GM12878 (cell line): ENCODE measurements around the gene FXYD6. TPM values are rescaled to one million over a fixed set of nuclear protein-coding genes. Genes with fewer than 3 reads are reported as not detected.

Experiments
- ATAC-seq: fragments of 200-7000 bp; cut with Tn5 transposase; 3 replicates; pipeline ENCODE4 v1.9.1; 2020; ENCODE audit warnings: mild to moderate bottlenecking, moderate library complexity
- BruUV-seq: library from RNA; stranded (reverse); fragments of 400-500 nt; replicated peaks from 2 replicates; lab custom pipeline; 2021; lab: Mats Ljungman, UMichigan
- CTCF ChIA-PET: fragments of 300-600 bp; sonication (Branson Sonifier 250); formaldehyde crosslinking; extraction: SDS; loops from one replicate; lab custom pipeline; 2021; ENCODE audit warnings: inconsistent platforms; lab: Yijun Ruan, JAX
- POLR2A ChIA-PET: fragments of 350-600 bp; formaldehyde crosslinking; extraction: SDS; loops from one replicate; lab custom pipeline; 2021; ENCODE audit warnings: inconsistent platforms; lab: Charles Lee
- RAD21 ChIA-PET: fragments of 300-600 bp; sonication (Branson Sonifier 250); formaldehyde crosslinking; loops from one replicate; lab custom pipeline; 2023; ENCODE audit warnings: antibody characterized with exemption; ENCODE audit not compliant: unreplicated experiment; lab: Charles Lee
- SMC1A ChIA-PET: fragments of 300-600 bp; sonication (Branson Sonifier 250); formaldehyde crosslinking; loops from one replicate; lab custom pipeline; 2023; ENCODE audit not compliant: unreplicated experiment, uncharacterized antibody; lab: Charles Lee
- DNase-seq: peaks from one replicate; pipeline ENCODE4 v3.0.0-alpha.2; 2011; ENCODE audit warnings: low read depth, low spot score
- FAIRE-seq: peaks from 3 replicates; lab custom pipeline; 2011; peaks lifted over from hg19 to GRCh38; lab: Jason Lieb, UNC
- H2AFZ ChIP-seq: 2 replicates; pipeline ENCODE4 v1.6.0; 2011; ENCODE audit warnings: low read depth, low read length, control low read depth; ENCODE audit not compliant: control insufficient read depth
- H3K27ac ChIP-seq: 2 replicates; pipeline ENCODE4 v1.5.1; 2011; ENCODE audit warnings: control low read depth; ENCODE audit not compliant: control insufficient read depth, insufficient read depth
- H3K27me3 ChIP-seq, 2 experiments: replicated peaks in 1 of 2; 2 replicates each; pipeline versions ENCODE4 v1.6.0 to v1.6.1; 2011; ENCODE audit warnings: low read length in 1 of 2; ENCODE audit not compliant: control insufficient read depth in 2 of 2, insufficient read depth in 2 of 2
- H3K36me3 ChIP-seq, 2 experiments: 2 replicates each; pipeline ENCODE4 v1.5.1; 2011; ENCODE audit warnings: low read length in 1 of 2; ENCODE audit not compliant: control insufficient read depth in 2 of 2, insufficient read depth in 2 of 2
- H3K4me1 ChIP-seq: 2 replicates; pipeline ENCODE4 v1.6.1; 2011; ENCODE audit warnings: mild to moderate bottlenecking, low read length, moderate library complexity, mixed read lengths; ENCODE audit not compliant: control insufficient read depth, insufficient read depth
- H3K4me2 ChIP-seq: 2 replicates; pipeline ENCODE4 v1.6.0; 2011; ENCODE audit warnings: control low read depth; ENCODE audit not compliant: control insufficient read depth, insufficient read depth
- H3K4me3 ChIP-seq: fragments of 200-600 bp; sonication (generic); 2 replicates; pipeline ENCODE4 v1.5.1; 2016
- H3K79me2 ChIP-seq: 2 replicates; pipeline ENCODE4 v1.6.0; 2011; ENCODE audit warnings: low read length; ENCODE audit not compliant: control insufficient read depth, insufficient read depth
- H3K9ac ChIP-seq: 2 replicates; pipeline ENCODE4 v1.8.0; 2011; ENCODE audit warnings: low read length, control low read depth, mixed read lengths; ENCODE audit not compliant: control insufficient read depth, insufficient read depth
- H3K9me3 ChIP-seq: replicated peaks from 3 replicates; pipeline ENCODE4 v1.5.1; 2011; ENCODE audit warnings: mild to moderate bottlenecking, low read length; ENCODE audit not compliant: control insufficient read depth, insufficient read depth
- H4K20me1 ChIP-seq: 2 replicates; pipeline ENCODE4 v1.6.0; 2011; ENCODE audit not compliant: control insufficient read depth, insufficient read depth
- BRCA1 ChIP-seq: IDR thresholded peaks from 2 replicates; pipeline ENCODE4 v1.6.1; 2011; ENCODE audit warnings: low read depth, low read length, improper control_type of control experiment
- CREM ChIP-seq: IDR thresholded peaks from 2 replicates; pipeline ENCODE4 v1.6.1; 2014; ENCODE audit warnings: antibody characterized with exemption, low read depth
- HDGF ChIP-seq: fragments of 450-650 bp; IDR thresholded peaks from 2 replicates; pipeline ENCODE4 v1.6.1; 2016; ENCODE audit warnings: antibody characterized with exemption
- IRF5 ChIP-seq: fragments of 450-650 bp; IDR thresholded peaks from 2 replicates; pipeline ENCODE4 v1.6.1; 2017; ENCODE audit warnings: borderline replicate concordance
- JUND ChIP-seq: IDR thresholded peaks from 2 replicates; pipeline ENCODE4 v1.6.1; 2012; ENCODE audit warnings: low read depth, mild to moderate bottlenecking, low read length, improper control_type of control experiment, moderate library complexity
- MYB ChIP-seq: fragments of 150-350 bp; IDR thresholded peaks from 2 replicates; pipeline ENCODE4 v1.6.1; 2014; ENCODE audit warnings: mild to moderate bottlenecking, low read depth, low read length, borderline replicate concordance
- NFIC ChIP-seq: IDR thresholded peaks from 2 replicates; pipeline ENCODE4 v1.6.1; 2012; ENCODE audit warnings: low read depth, mild to moderate bottlenecking, inconsistent platforms, low read length, moderate library complexity
- PRDM15 ChIP-seq: fragments of 450-650 bp; formaldehyde crosslinking; IDR thresholded peaks from 2 replicates; pipeline ENCODE4 v1.4.0; 2020; ENCODE audit warnings: mild to moderate bottlenecking, moderate library complexity
- RB1 ChIP-seq: fragments of 450-650 bp; formaldehyde crosslinking; IDR thresholded peaks from 2 replicates; pipeline ENCODE4 v1.6.1; 2017; ENCODE audit warnings: mild to moderate bottlenecking, borderline replicate concordance
- SP1 ChIP-seq: IDR thresholded peaks from one replicate; pipeline ENCODE4 v1.6.1; 2011; ENCODE audit warnings: low read depth, low read length
- SREBF1 ChIP-seq: IDR thresholded peaks from 2 replicates; pipeline ENCODE4 v1.6.1; 2012; ENCODE audit warnings: mild to moderate bottlenecking, low read length
- SUPT20H ChIP-seq: IDR thresholded peaks from 2 replicates; pipeline ENCODE4 v1.6.1; 2011; ENCODE audit warnings: low read depth, mild to moderate bottlenecking, low read length, moderate library complexity, borderline replicate concordance; ENCODE audit not compliant: control insufficient read depth
- TCF12 ChIP-seq: IDR thresholded peaks from 2 replicates; pipeline ENCODE4 v1.6.1; 2011; ENCODE audit warnings: low read depth, mild to moderate bottlenecking, low read length
- YBX1 ChIP-seq: fragments of 450-650 bp; IDR thresholded peaks from 2 replicates; pipeline ENCODE4 v1.6.1; 2016; ENCODE audit warnings: antibody characterized with exemption
- ZNF592 ChIP-seq: fragments of 450-650 bp; IDR thresholded peaks from 2 replicates; pipeline ENCODE4 v1.6.1; 2017; ENCODE audit warnings: mild to moderate bottlenecking, moderate library complexity
- WGBS: methylation state at CpG from one replicate; pipeline ENCODE4 v1.1.6; 2016; ENCODE audit warnings: low lambda C conversion rate; ENCODE audit not compliant: insufficient replicate concordance, insufficient coverage; ENCODE audit errors: missing lambda C conversion rate; 5-methylcytosine and 5-hydroxymethylcytosine counted together
- in situ Hi-C: fragments of 300-500 bp; cut with MboI; formaldehyde crosslinking; loops from 9 replicates; pipeline ENCODE4 v1.14.3; 2018; ENCODE audit warnings: mixed read lengths
- intact Hi-C: fragments of 100-400 bp; cut with micrococcal nuclease; formaldehyde crosslinking; loops from one replicate; pipeline ENCODE4 v1.14.2; 2022; ENCODE audit not compliant: unreplicated experiment
- polyA plus RNA-seq, 11 experiments: library from polyadenylated mRNA; depleted of rRNA in 4 of 11; unstranded in 6 of 11; stranded (reverse) in 5 of 11; fragments of >200 nt; fragmentation: Nextera tagmentation in 4 of 11; fragmentation: Illumina TruSeq in 1 of 11; extraction: Ambion mirVana in 4 of 11; extraction: Trizol in 1 of 11; gene quantifications; 1 replicate in 1 of 11; 2 replicates in 10 of 11; pipeline versions ENCODE4 v1.2.1 to v1.2.3, GENCODE V29; 2011 to 2016; ENCODE audit warnings: inconsistent platforms in 2 of 11, missing spikeins in 2 of 11, low read depth in 1 of 11
- total RNA-seq, 4 experiments: library from RNA; depleted of rRNA in 3 of 4; stranded (reverse); fragments of >200 nt in 3 of 4; fragmentation: Illumina TruSeq in 1 of 4; extraction: Trizol in 1 of 4; gene quantifications; 2 replicates each; pipeline versions ENCODE4 v1.2.1 to v1.2.3, GENCODE V29; 2013 to 2021

Gene FXYD6
- total and polyA plus RNA-seq, 10 of the 15 experiments (the other 5 are each of a cell fraction or from before 2014, with no cell fraction given): 0.09 to 2.0 (median 0.23) TPM; not detected in 2

- TF ChIP-seq PRDM15: no peak
- no peak for TF ChIP-seq YBX1
- no peak for TF ChIP-seq CREM
- TF ChIP-seq, all 136 proteins: peak for 0
Measured at GRCh38 chr11:117805045-117805444, 71.4 kb downstream of the FXYD6 start (continued).

- RAD21 ChIA-PET: interaction anchor here (1.5 to 6.4 kb wide), 4 partner anchors 14 to 379 kb away, joined by 3 to 273 read pairs (median 32); no protein-coding TSS in a partner anchor
- Histone ChIP-seq H3K36me3 (no peaks in the 10 kb centered on the region), H3K9ac (no peak overlapping the region), H3K4me2 (no peak overlapping the region), H2AFZ (no peak overlapping the region), H3K4me1 (peaks cover 13% of the 10 kb centered on the region), H3K27me3 (peaks cover 0 to 4% of the 10 kb centered on the region in 2 experiments; a peak in 2 of 4 replicates), H3K79me2 (no peaks in the 10 kb centered on the region), H3K9me3 (no peaks in the 10 kb centered on the region), H4K20me1 (no peaks in the 10 kb centered on the region), H3K27ac (no peak overlapping the region), H3K4me3 (no peak overlapping the region)
- SMC1A ChIA-PET: interaction anchor here (1.4 to 12.1 kb wide), 5 partner anchors 14 to 379 kb away, joined by 3 to 318 read pairs (median 3); no protein-coding TSS in a partner anchor
- DNase-seq (no peak), FAIRE-seq (no peak), ATAC-seq (no peak)
- WGBS: 56% methylated on average over 8 of the region's 8 CpGs
- intact Hi-C loops (no loop called here), in situ Hi-C loops (no loop called here)
- TF ChIP-seq SUPT20H: no peak
- no peak for TF ChIP-seq SP1
- no peak for TF ChIP-seq RB1
- TF ChIP-seq ZNF592: no peak
- no peak for TF ChIP-seq IRF5
- TF ChIP-seq SREBF1: no peak
- no peak for TF ChIP-seq NFIC
- no peak for TF ChIP-seq MYB
- TF ChIP-seq TCF12: no peak
- TF ChIP-seq HDGF: no peak
- no peak for TF ChIP-seq JUND
- no peak for TF ChIP-seq BRCA1
- no TSS peak for BruUV-seq
- CTCF ChIA-PET: interaction anchor here (0.9 to 8.8 kb wide), 7 partner anchors 12 to 378 kb away, joined by 3 to 131 read pairs (median 29); partner anchors contain the start of gene FXYD2
- POLR2A ChIA-PET: no interaction called here
Measured at GRCh38 chr11:117803896-117804295, 72.6 kb downstream of the FXYD6 start.
